Naive thymus-derived CD8-positive, alpha-beta T cell (primary cell): ENCODE results near the gene TRIM23. TPM values are rescaled to one million over a fixed set of nuclear protein-coding genes. Genes with fewer than 3 reads are reported as not detected.

Source experiments
- ATAC-seq, 2 donors: fragments of 150-1000 bp; cut with Tn5 transposase in 1 of 2; sonication (Bioruptor Pico), chemical (Tn5 transposase) in 1 of 2; 1 replicate in 1 of 2; 2 replicates in 1 of 2; pipeline ENCODE4 v1.10.0; 2021; ENCODE audit warnings: mild to moderate bottlenecking in 2 of 2, moderate library complexity in 2 of 2
- POLR2A ChIA-PET: fragments of 350-600 bp; sonication (Branson Sonifier 250); formaldehyde crosslinking; loops from one replicate; lab custom pipeline; 2021; ENCODE audit warnings: antibody characterized with exemption; lab: Charles Lee
- DNase-seq, 10 donors: peaks; one replicate each; pipeline versions ENCODE4 v3.0.0 to v3.0.0-alpha.2; 2020 to 2022
- H3K27ac Mint-ChIP-seq, 10 donors: one replicate each; pipeline ENCODE4 v1.8.0; 2020 to 2022; ENCODE audit warnings: mild to moderate bottlenecking in 10 of 10, mixed read lengths in 10 of 10, moderate library complexity in 4 of 10, inconsistent platforms in 1 of 10
- H3K27me3 Mint-ChIP-seq, 5 donors: one replicate each; pipeline ENCODE4 v1.8.0; 2021 to 2022; ENCODE audit warnings: mixed read lengths in 5 of 5
- H3K36me3 Mint-ChIP-seq, 3 donors: one replicate each; pipeline ENCODE4 v1.8.0; 2020 to 2022; ENCODE audit warnings: mixed read lengths in 3 of 3, mild to moderate bottlenecking in 2 of 3, inconsistent platforms in 1 of 3
- H3K4me1 Mint-ChIP-seq, 4 donors: one replicate each; pipeline ENCODE4 v1.8.0; 2021 to 2022; ENCODE audit warnings: mixed read lengths in 4 of 4
- H3K4me3 Mint-ChIP-seq, 10 donors: one replicate each; pipeline ENCODE4 v1.8.0; 2020 to 2022; ENCODE audit warnings: mild to moderate bottlenecking in 10 of 10, mixed read lengths in 10 of 10, moderate library complexity in 6 of 10, inconsistent platforms in 1 of 10
- H3K9me3 Mint-ChIP-seq, 9 donors: one replicate each; pipeline ENCODE4 v1.8.0; 2020 to 2022; ENCODE audit warnings: mixed read lengths in 9 of 9, mild to moderate bottlenecking in 3 of 9, inconsistent platforms in 1 of 9, moderate library complexity in 1 of 9
- polyA plus RNA-seq, 3 donors: library from polyadenylated mRNA; unstranded; fragments of 300-500 nt; fragmentation: Illumina TruSeq; gene quantifications; one replicate each; pipeline ENCODE4 v1.2.3, GENCODE V29; 2021
- total RNA-seq, 8 experiments: library from RNA in 2 of 8; stranded (reverse) in 2 of 8; gene quantifications; one replicate each; pipeline ENCODE4 v1.2.3 and lab custom pipeline; 2021 to 2026

The TRIM23 gene
- total RNA-seq: 10 to 100 TPM; 24.8 to 29.6 TPM
- polyA plus RNA-seq: 10 to 100 TPM; 11.6 to 16.0 (median 12.9) TPM
- 16.5 to 41.1 (median 31.5) reads per million in 6 experiments for total RNA-seq (lab: John Stamatoyannopoulos, UW)

DNA sequence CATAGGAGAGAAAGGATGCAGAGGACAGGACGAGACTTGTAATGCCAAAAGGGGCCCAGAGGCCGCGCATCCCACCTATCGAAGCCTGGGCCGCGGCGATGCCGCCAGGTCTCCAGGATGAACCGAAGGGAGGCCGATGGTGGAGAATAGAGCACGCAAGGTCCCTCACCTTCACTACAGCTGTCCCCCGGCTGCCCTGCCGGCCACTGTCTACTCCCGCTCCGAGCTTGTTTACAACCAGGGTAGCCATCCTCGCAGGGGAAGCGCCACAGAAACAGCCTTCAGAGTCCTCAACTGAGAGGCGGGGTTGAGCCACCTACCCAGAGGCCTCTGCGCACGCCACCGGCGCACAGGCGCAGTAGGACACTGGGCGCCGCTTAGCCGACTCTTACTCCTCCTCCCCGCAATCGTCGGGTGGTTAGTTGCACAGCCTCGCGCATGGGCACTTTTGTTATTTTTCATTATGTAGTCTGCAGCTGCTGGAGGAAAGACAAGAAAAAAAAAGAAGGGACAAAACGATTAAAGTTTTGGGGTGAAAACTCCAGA lies at the start of gene TRIM23:
TSS of gene TRIM23 (minus strand) at position 309 of the 546 bp plus-strand sequence. CDS start at position 250, 59 bp downstream.
- Mint-ChIP-seq H3K27ac (peak within 1 kb of the TSS; percentile 95 to 100 (median 99)), H3K9me3 (no peaks in the 10 kb centered on the region), H3K27me3 (no peaks in the 10 kb centered on the region), H3K4me1 (peaks cover 8 to 60% (median 47%) of the 10 kb centered on the region in 4 donors), H3K36me3 (peaks cover 0 to 26% (median 0%) of the 10 kb centered on the region in 3 donors), H3K4me3 (peak within 1 kb of the TSS; percentile 93 to 100 (median 99))
- ATAC-seq: peak; percentile 92 to 94
- POLR2A ChIA-PET: interaction anchor here (0.7 to 4.1 kb wide), 12 partner anchors 12 to 521 kb away, joined by 3 to 64 read pairs (median 4); partner anchors contain the start of genes CENPK, NLN, PPWD1 and SGTB
- DNase-seq: peak in 9 of 10 donors; percentile 82 to 95 (median 90)

DNA sequence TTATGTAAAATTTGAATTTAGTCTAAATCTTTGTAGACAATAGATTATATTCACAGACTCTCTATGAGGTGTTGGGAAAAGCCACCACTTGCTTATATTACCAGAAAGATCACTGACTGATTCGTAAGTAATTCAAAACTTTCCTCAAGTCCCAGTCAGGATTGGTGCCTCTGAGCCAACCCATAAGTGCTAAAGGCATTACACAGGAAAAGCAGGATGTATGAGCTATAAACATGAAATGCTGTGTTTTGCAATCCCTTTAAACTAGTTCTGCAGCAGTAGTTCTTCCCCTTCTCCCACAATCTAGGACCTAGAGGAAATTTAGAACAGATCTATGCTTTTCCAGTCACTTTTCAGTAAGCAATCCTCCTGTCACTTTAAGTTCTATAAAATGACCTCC lies 48.7 kb upstream of the TRIM23 start:
- Mint-ChIP-seq H3K9me3 (no peaks in the 10 kb centered on the region), H3K27ac (peak overlapping the region in 8 of 10 donors; percentile 5 to 86 (median 51)), H3K4me1 (peaks cover 20 to 34% (median 27%) of the 10 kb centered on the region in 4 donors), H3K27me3 (no peaks in the 10 kb centered on the region), H3K4me3 (no peak overlapping the region), H3K36me3 (peaks cover 0 to 89% (median 23%) of the 10 kb centered on the region in 3 donors)
- DNase-seq (no peak), ATAC-seq (no peak)
- POLR2A ChIA-PET: interaction anchor here (1.0 to 1.2 kb wide), 2 partner anchors 11 to 48 kb away, joined by 4 read pairs; no protein-coding TSS in a partner anchor

DNA sequence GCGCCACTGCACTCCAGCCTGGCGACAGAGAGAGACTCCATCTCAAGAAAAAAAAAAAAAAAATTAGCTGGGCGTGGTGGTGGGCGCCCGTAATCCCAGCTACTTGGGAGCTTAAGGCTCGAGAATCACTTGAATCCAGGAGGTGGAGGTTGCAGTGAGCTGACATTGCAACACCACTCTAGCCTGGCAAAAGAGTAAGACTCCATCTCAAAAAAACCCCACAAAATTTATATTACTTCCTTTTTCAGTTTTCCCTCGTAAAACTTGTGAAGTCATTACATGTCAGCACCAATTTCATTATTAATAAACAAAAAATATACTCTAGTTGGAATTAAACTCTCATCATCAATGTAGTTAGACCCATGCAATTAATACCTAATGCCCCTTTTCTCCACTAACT lies 44.6 kb upstream of the TRIM23 start:
- Mint-ChIP-seq H3K4me1 (peaks cover 0 to 1% (median 0%) of the 10 kb centered on the region in 4 donors), H3K9me3 (no peaks in the 10 kb centered on the region), H3K36me3 (peaks cover 0 to 75% (median 9%) of the 10 kb centered on the region in 3 donors), H3K4me3 (no peak overlapping the region), H3K27ac (no peak overlapping the region), H3K27me3 (no peaks in the 10 kb centered on the region)
- ATAC-seq (no peak), DNase-seq (no peak)
- POLR2A ChIA-PET: no interaction called here

GRCh38 chr5:65663804-65664521 lies 39.8 kb upstream of the TRIM23 start:
- Mint-ChIP-seq H3K9me3 (no peaks in the 10 kb centered on the region), H3K36me3 (peaks cover 0 to 54% (median 4%) of the 10 kb centered on the region in 3 donors), H3K27me3 (no peaks in the 10 kb centered on the region), H3K27ac (peak overlapping the region in 9 of 10 donors; percentile 22 to 55 (median 38)), H3K4me1 (peaks cover 0 to 4% (median 0%) of the 10 kb centered on the region in 4 donors), H3K4me3 (no peak overlapping the region)
- DNase-seq (no peak), ATAC-seq (no peak)
- POLR2A ChIA-PET: no interaction called here

DNA sequence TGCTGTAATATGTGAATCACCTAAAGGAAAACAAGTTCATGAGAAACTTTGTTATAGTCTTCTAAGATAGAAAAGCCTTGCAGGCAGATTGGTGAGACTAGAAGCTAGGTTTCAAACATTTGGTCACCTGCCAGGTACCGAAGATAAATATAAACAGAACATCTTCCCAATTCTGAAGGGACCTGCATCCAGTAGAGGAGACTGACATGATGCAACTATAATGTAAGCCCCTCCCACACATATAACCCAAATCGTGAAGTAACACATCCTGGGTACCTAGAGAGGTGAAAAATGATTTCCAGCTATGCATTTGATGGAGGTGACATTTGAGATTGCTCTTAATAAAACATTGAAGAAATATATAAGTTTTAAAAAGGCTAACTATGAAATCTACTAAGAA lies 30.6 kb upstream of the TRIM23 start:
- Mint-ChIP-seq H3K36me3 (peaks cover 0 to 37% (median 7%) of the 10 kb centered on the region in 3 donors), H3K9me3 (no peaks in the 10 kb centered on the region)
- ATAC-seq: no peak

DNA sequence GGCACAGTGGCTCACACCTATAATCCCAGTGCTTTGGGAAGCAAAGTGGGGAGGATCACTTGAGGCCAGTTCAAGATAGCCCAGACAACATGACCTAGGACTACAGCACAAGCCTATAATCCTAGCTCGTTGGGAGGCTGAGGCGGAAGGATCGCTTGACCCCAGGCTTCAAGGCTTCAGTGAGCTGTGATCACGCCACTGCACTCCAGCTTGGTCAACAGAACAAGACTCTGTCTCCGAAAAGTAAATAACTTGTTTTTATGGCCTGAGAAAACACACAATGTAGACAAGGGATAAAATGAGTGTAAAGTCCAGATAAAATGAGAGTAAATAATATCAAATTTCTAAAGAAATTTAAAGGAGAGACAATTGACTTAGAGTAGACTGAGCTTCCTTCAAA lies 27.0 kb upstream of the TRIM23 start:
- H3K36me3 Mint-ChIP-seq: peaks cover 0 to 60% (median 9%) of the 10 kb centered on the region in 3 donors
- no peak for DNase-seq
- POLR2A ChIA-PET: interaction anchor here (1.4 kb wide), 1 partner anchor 27 kb away, joined by 4 read pairs; the partner anchor contains the start of gene TRIM23

More for the DNA sequence above, 30.6 kb upstream of the TRIM23 start:
- Mint-ChIP-seq H3K4me1 (no peaks in the 10 kb centered on the region), H3K4me3 (no peak overlapping the region), H3K27me3 (no peaks in the 10 kb centered on the region), H3K27ac (no peak overlapping the region)
- DNase-seq: no peak
- POLR2A ChIA-PET: no interaction called here

GRCh38 chr5:65647941-65648340 lies 23.8 kb upstream of the TRIM23 start:
- DNase-seq (no peak), ATAC-seq (no peak)
- Mint-ChIP-seq H3K4me3 (no peak overlapping the region), H3K27me3 (no peaks in the 10 kb centered on the region), H3K27ac (peak overlapping the region in 3 of 10 donors; percentile 41 to 50 (median 49)), H3K36me3 (peaks cover 0 to 60% (median 13%) of the 10 kb centered on the region in 3 donors), H3K9me3 (no peaks in the 10 kb centered on the region), H3K4me1 (no peaks in the 10 kb centered on the region)
- POLR2A ChIA-PET: no interaction called here

More for the DNA sequence above, 27.0 kb upstream of the TRIM23 start:
- no peak overlapping the region for H3K4me3 Mint-ChIP-seq
- H3K27ac Mint-ChIP-seq: no peak overlapping the region
- no peaks in the 10 kb centered on the region for H3K27me3 Mint-ChIP-seq
- no peaks in the 10 kb centered on the region for H3K9me3 Mint-ChIP-seq
- ATAC-seq: no peak
- no peaks in the 10 kb centered on the region for H3K4me1 Mint-ChIP-seq

DNA sequence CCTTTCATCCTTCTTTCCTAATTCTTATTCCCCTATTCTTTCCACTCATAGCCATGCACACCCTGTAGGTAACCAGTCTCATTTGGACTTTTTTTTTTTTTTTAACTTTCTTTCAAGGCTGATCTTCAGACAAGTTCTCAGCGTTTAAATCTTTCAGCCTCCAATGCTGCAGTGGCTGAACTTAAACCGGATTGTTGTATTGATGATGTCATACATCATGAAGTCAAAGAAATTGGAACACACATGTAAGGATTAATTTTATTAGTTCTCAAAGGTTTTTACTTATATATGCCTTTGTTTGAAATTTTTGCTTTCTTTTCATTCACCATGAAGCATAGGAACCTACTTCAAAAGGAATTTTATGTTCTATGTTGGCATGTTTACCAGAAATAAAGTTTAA lies 22.8 kb upstream of the TRIM23 start:
- no peak overlapping the region for H3K4me3 Mint-ChIP-seq
- DNase-seq (no peak), ATAC-seq (no peak)
- H3K27ac Mint-ChIP-seq: peak overlapping the region in 3 of 10 donors; percentile 16 to 53 (median 25)
- no peaks in the 10 kb centered on the region for H3K4me1 Mint-ChIP-seq
- POLR2A ChIA-PET: no interaction called here
- peaks cover 0 to 62% (median 13%) of the 10 kb centered on the region in 3 donors for H3K36me3 Mint-ChIP-seq
- H3K9me3 Mint-ChIP-seq: no peaks in the 10 kb centered on the region
- H3K27me3 Mint-ChIP-seq: no peaks in the 10 kb centered on the region

DNA sequence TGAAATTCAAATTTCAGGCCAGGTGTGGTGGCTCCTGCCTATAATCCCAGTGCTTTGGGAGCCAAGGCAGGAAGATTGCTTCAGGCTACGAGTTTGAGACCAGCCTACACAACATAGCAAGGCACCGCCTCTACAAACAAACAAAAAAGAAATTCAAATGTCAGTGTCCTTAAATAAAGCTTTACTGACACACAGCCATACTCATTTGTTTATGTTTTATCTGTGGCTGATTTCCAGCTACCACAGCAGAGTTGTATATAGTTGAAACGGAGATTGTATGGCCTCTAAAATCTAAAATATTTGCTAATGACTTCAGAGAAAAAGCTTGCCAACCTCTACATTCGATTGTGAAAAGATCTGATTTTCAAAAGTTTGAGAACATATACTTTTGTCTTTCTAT lies 16.1 kb upstream of the TRIM23 start:
- no peaks in the 10 kb centered on the region for H3K27me3 Mint-ChIP-seq
- H3K9me3 Mint-ChIP-seq: no peaks in the 10 kb centered on the region
- DNase-seq (no peak), ATAC-seq (no peak)
- no peak overlapping the region for H3K4me3 Mint-ChIP-seq
- POLR2A ChIA-PET: no interaction called here
- H3K27ac Mint-ChIP-seq: no peak overlapping the region
- peaks cover 6 to 64% (median 23%) of the 10 kb centered on the region in 3 donors for H3K36me3 Mint-ChIP-seq
- peaks cover 0 to 4% (median 0%) of the 10 kb centered on the region in 4 donors for H3K4me1 Mint-ChIP-seq

DNA sequence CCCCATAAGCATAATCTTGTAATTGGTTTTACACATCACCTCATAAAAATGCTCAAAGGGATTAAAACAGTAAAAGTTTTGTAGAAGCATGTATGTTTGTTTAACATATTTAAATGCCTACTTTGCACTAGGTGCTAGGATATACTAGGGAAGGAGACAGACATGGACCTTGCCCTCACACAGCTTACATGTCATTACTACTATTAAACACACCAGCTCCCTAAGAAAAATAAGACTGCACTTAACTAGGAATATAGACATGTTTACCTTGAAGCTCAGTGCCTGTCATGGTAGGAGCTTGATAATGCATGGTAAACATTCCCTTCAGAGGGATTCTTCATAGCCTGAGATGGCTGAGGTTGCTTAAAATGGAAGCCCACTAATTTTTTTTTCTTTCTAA lies 6.8 kb upstream of the TRIM23 start:
- no peaks in the 10 kb centered on the region for H3K9me3 Mint-ChIP-seq
- H3K27me3 Mint-ChIP-seq: no peaks in the 10 kb centered on the region
- peak overlapping the region in 2 of 10 donors; percentile 48 to 56 for H3K27ac Mint-ChIP-seq
- POLR2A ChIA-PET: no interaction called here
- ATAC-seq: no peak
- no peak for DNase-seq
- H3K4me3 Mint-ChIP-seq: no peak overlapping the region
- H3K4me1 Mint-ChIP-seq: peaks cover 6 to 33% (median 14%) of the 10 kb centered on the region in 4 donors
- H3K36me3 Mint-ChIP-seq: peaks cover 0 to 32% (median 2%) of the 10 kb centered on the region in 3 donors

DNA sequence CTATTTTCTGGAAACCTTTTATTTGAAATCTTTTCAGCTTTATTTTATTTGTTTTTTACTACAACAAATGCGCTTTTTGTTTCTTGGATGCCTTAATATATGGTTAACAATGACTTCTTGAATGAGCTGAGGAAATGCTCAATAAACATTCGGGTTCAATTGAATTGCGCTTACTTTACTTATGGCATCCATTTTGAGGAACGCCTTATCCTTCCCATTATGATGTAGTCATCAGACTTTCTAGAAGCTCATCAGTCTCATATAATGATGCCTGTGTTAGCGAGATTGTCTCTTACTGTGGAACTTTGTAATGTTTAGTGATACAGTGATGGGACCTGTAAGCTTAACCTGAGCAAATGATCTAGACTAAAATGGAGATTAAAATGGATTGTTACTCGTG lies 1.6 kb upstream of the TRIM23 start:
- H3K27me3 Mint-ChIP-seq: no peaks in the 10 kb centered on the region
- no peaks in the 10 kb centered on the region for H3K9me3 Mint-ChIP-seq
- H3K4me1 Mint-ChIP-seq: peaks cover 9 to 58% (median 44%) of the 10 kb centered on the region in 4 donors
- H3K27ac Mint-ChIP-seq: peak overlapping the region; percentile 4 to 99 (median 92)
- POLR2A ChIA-PET: interaction anchor here (3.6 to 4.1 kb wide), 2 partner anchors 62 to 96 kb away, joined by 25 to 64 read pairs; partner anchors contain the start of genes CENPK, NLN, PPWD1 and SGTB
- peak overlapping the region; percentile 52 to 100 (median 98) for H3K4me3 Mint-ChIP-seq
- ATAC-seq (no peak), DNase-seq (no peak)
- H3K36me3 Mint-ChIP-seq: peaks cover 0 to 24% (median 2%) of the 10 kb centered on the region in 3 donors
